Activated T-cell treated with anti-CD3 and anti-CD28 coated beads, Interleukin-2, amount 50 U/mL, for 72 hours (primary cell): Measurements from ENCODE around the gene RABGAP1L. TPM values are rescaled to one million over a fixed set of nuclear protein-coding genes. Genes with fewer than 3 reads are reported as not detected.
"Not testable (repeated sequence)": the region's sequence is repeated elsewhere in the genome, so short reads cannot be mapped to it uniquely, and the experiment has no call there.

Experiments
- ATAC-seq, 2 donors: fragments of 150-1000 bp; cut with Tn5 transposase; replicated peaks in 1 of 2; 2 replicates each; pipeline ENCODE4 v1.10.0; 2021; ENCODE audit warnings: moderate library complexity in 2 of 2, mild to moderate bottlenecking in 1 of 2
- DNase-seq, 2 donors: peaks; one replicate each; pipeline ENCODE4 v3.0.0; 2021 to 2022; ENCODE audit warnings: mixed read lengths in 1 of 2
- H3K27ac Mint-ChIP-seq: one replicate; pipeline ENCODE4 v1.8.0; 2022; ENCODE audit warnings: mild to moderate bottlenecking, moderate library complexity, mixed read lengths
- H3K27me3 Mint-ChIP-seq: one replicate; pipeline ENCODE4 v1.8.0; 2022; ENCODE audit warnings: low read depth, mixed read lengths
- H3K36me3 Mint-ChIP-seq, 2 donors: one replicate each; pipeline ENCODE4 v1.8.0; 2022; ENCODE audit warnings: mixed read lengths in 2 of 2, mild to moderate bottlenecking in 1 of 2; ENCODE audit not compliant: insufficient read depth in 2 of 2
- H3K4me1 Mint-ChIP-seq: one replicate; pipeline ENCODE4 v1.8.0; 2022; ENCODE audit warnings: low read depth, mixed read lengths
- H3K4me3 Mint-ChIP-seq, 2 donors: one replicate each; pipeline ENCODE4 v1.8.0; 2022; ENCODE audit warnings: mild to moderate bottlenecking in 2 of 2, mixed read lengths in 2 of 2, moderate library complexity in 2 of 2
- H3K9me3 Mint-ChIP-seq, 2 donors: one replicate each; pipeline ENCODE4 v1.8.0; 2022; ENCODE audit warnings: mixed read lengths in 2 of 2
- total RNA-seq, 2 donors: library from RNA; stranded (reverse); gene quantifications; one replicate each; pipeline ENCODE4 v1.2.3, GENCODE V29; 2022

Gene RABGAP1L
- total RNA-seq, 2 donors from 2014 or later, result 36.7 to 42.0 TPM

- peaks cover 5% of the 10 kb centered on the region for H3K27me3 Mint-ChIP-seq
- DNase-seq (no peak), ATAC-seq (no peak)
- H3K4me1 Mint-ChIP-seq, result no peaks in the 10 kb centered on the region
- no peaks in the 10 kb centered on the region for H3K9me3 Mint-ChIP-seq
- H3K4me3 Mint-ChIP-seq, result no peak overlapping the region
- no peak overlapping the region for H3K27ac Mint-ChIP-seq
- no peaks in the 10 kb centered on the region for H3K36me3 Mint-ChIP-seq
Observed at GRCh38 chr1:175037416-175037815, 878.1 kb downstream of the RABGAP1L start.

- DNase-seq (no peak), ATAC-seq (no peak)
- Mint-ChIP-seq H3K4me3 (no peak overlapping the region), H3K4me1 (no peaks in the 10 kb centered on the region), H3K9me3 (no peaks in the 10 kb centered on the region), H3K27ac (no peak overlapping the region), H3K36me3 (no peaks in the 10 kb centered on the region), H3K27me3 (peaks cover 5% of the 10 kb centered on the region)
Observed at GRCh38 chr1:175040324-175040879, 881.1 kb downstream of the RABGAP1L start.

- Mint-ChIP-seq H3K27me3 (peaks cover 8% of the 10 kb centered on the region), H3K9me3 (no peaks in the 10 kb centered on the region)
- ATAC-seq, result no peak
Observed at GRCh38 chr1:175042650-175043049, 883.3 kb downstream of the RABGAP1L start.

GRCh38 chr1:175043824-175044223 lies 884.5 kb downstream of the RABGAP1L start:
- DNase-seq, result no peak
- H3K27ac Mint-ChIP-seq, result no peak overlapping the region
- H3K27me3 Mint-ChIP-seq, result peaks cover 20% of the 10 kb centered on the region
- no peak overlapping the region for H3K4me3 Mint-ChIP-seq
- ATAC-seq, result no peak
- H3K9me3 Mint-ChIP-seq, result no peaks in the 10 kb centered on the region
- H3K36me3 Mint-ChIP-seq, result no peaks in the 10 kb centered on the region
- H3K4me1 Mint-ChIP-seq, result no peaks in the 10 kb centered on the region

More at GRCh38 chr1:175042650-175043049, 883.3 kb downstream of the RABGAP1L start:
- Mint-ChIP-seq H3K4me3 (no peak overlapping the region), H3K36me3 (no peaks in the 10 kb centered on the region), H3K4me1 (no peaks in the 10 kb centered on the region), H3K27ac (no peak overlapping the region)
- DNase-seq, result no peak

- not testable (repeated sequence) for H3K4me1 Mint-ChIP-seq, H3K27ac Mint-ChIP-seq
- peaks cover 28% of the 10 kb centered on the region for H3K27me3 Mint-ChIP-seq
Observed at GRCh38 chr1:175044591-175044990, 885.3 kb downstream of the RABGAP1L start.

More at GRCh38 chr1:175044591-175044990, 885.3 kb downstream of the RABGAP1L start:
- H3K36me3 Mint-ChIP-seq, H3K4me3 Mint-ChIP-seq, H3K9me3 Mint-ChIP-seq, ATAC-seq, DNase-seq: not testable (repeated sequence)

Other genes starting within 250 kb of the RABGAP1L start
- under 1 TPM in 1 of 2 donors, not detected in 1; 0.30 TPM for gene SERPINC1, start 242.2 kb upstream of the RABGAP1L start, total RNA-seq
- gene RC3H1, start 137.2 kb upstream of the RABGAP1L start, total RNA-seq, result 10 to 100 TPM; 28.1 to 33.5 TPM